Activated T-helper 1 cell treated with anti-CD3 and anti-CD28 coated beads, Interleukin-12 subunit alpha, Interleukin-12 subunit beta, Interleukin-2, Interleukin-4 antibody, amounts not matched to agents 30 ng/mL and 10 ng/mL and 1 ng/mL, durations not matched to agents 14 hours and 24 hours and 36 hours (primary cell): ENCODE measurements around the gene RNF7. TPM values are rescaled to one million over a fixed set of nuclear protein-coding genes. Genes with fewer than 3 reads are reported as not detected.
A peak's percentile ranks its signal among the peaks of the same experiment; 100 is the strongest.
"Not testable (repeated sequence)": the region's sequence is repeated elsewhere in the genome, so short reads cannot be mapped to it uniquely, and the experiment has no call there.

Experiments
- DNase-seq: peaks from one replicate; pipeline ENCODE4 v3.0.0; 2021; ENCODE audit warnings: low spot score
- H3K27ac Mint-ChIP-seq: one replicate; pipeline ENCODE4 v1.8.0; 2021; ENCODE audit warnings: mild to moderate bottlenecking, mixed read lengths
- H3K27me3 Mint-ChIP-seq: one replicate; pipeline ENCODE4 v1.8.0; 2022; ENCODE audit warnings: mild to moderate bottlenecking, moderate library complexity, mixed read lengths; ENCODE audit not compliant: insufficient read depth
- H3K36me3 Mint-ChIP-seq: one replicate; pipeline ENCODE4 v1.8.0; 2021; ENCODE audit warnings: low read depth, mixed read lengths
- H3K4me1 Mint-ChIP-seq: one replicate; pipeline ENCODE4 v1.8.0; 2021; ENCODE audit warnings: low read depth, mixed read lengths
- H3K4me3 Mint-ChIP-seq: one replicate; pipeline ENCODE4 v1.8.0; 2021; ENCODE audit warnings: mild to moderate bottlenecking, moderate library complexity, mixed read lengths
- H3K9me3 Mint-ChIP-seq: one replicate; pipeline ENCODE4 v1.8.0; 2021; ENCODE audit warnings: mixed read lengths
- intact Hi-C: fragments of 100-400 bp; cut with micrococcal nuclease; formaldehyde crosslinking; loops from one replicate; pipeline ENCODE4 v1.15.1; 2024
- total RNA-seq: library from RNA; stranded (reverse); gene quantifications from 2 replicates; pipeline ENCODE4 v1.2.3, GENCODE V29; 2022

The RNF7 gene
- total RNA-seq, 1 donor from 2014 or later = 70.9 TPM

DNA sequence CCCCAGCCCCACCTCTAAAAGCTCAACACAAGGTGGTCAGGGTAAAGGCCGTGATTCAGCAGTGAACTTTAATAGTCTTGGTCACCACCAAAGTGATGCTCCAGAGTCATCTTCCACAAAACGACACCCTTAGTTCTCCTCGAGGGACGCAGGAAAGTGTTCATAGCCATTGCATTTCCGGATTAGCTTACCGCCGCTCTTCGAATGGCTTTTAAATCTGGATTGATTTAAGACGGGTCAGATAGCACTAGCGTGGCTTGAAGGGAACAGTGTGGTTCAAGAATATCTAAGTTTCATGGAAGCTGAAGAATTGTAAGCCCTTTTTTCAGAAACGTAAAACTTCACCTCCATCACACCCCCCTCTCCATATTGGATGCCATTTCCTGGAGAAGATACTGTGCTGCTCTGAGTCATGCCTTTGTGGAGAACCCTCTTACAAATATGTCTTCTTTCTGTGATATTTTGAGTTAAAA, 829 bp downstream of the RNF7 start:
- intact Hi-C loops = loop anchor here (1.0 to 10.0 kb wide), 18 partner anchors 57 to 1266 kb away; partner anchors contain the start of genes GK5, PLS1, SLC25A36 and TFDP2
- H3K4me1 Mint-ChIP-seq = peaks cover 31% of the 10 kb centered on the region
- DNase-seq = no peak
- no peaks in the 10 kb centered on the region for H3K27me3 Mint-ChIP-seq
- H3K27ac Mint-ChIP-seq = peak overlapping the region; percentile 99
- H3K4me3 Mint-ChIP-seq = peak overlapping the region; percentile 100
- H3K36me3 Mint-ChIP-seq = peaks cover 10% of the 10 kb centered on the region
- no peaks in the 10 kb centered on the region for H3K9me3 Mint-ChIP-seq

GRCh38 chr3:141739731-141740130, 1.6 kb downstream of the RNF7 start:
- Mint-ChIP-seq H3K27ac (peak overlapping the region; percentile 44), H3K36me3 (peaks cover 16% of the 10 kb centered on the region), H3K9me3 (no peaks in the 10 kb centered on the region), H3K27me3 (no peaks in the 10 kb centered on the region), H3K4me3 (peak overlapping the region; percentile 100), H3K4me1 (peaks cover 39% of the 10 kb centered on the region)
- no peak for DNase-seq
- intact Hi-C loops = loop anchor here (1.0 to 10.0 kb wide), 9 partner anchors 165 to 1265 kb away; partner anchors contain the start of genes GK5, SLC25A36, TFDP2 and TRPC1

- Mint-ChIP-seq H3K27ac (no peak overlapping the region), H3K4me1 (peaks cover 39% of the 10 kb centered on the region), H3K9me3 (no peaks in the 10 kb centered on the region), H3K36me3 (peaks cover 18% of the 10 kb centered on the region), H3K27me3 (no peaks in the 10 kb centered on the region), H3K4me3 (peak overlapping the region; percentile 100)
- DNase-seq = no peak
- intact Hi-C loops = no loop called here
These were observed 2.3 kb downstream of the RNF7 start for GRCh38 chr3:141740349-141740748.

GRCh38 chr3:141743305-141743704, 5.2 kb downstream of the RNF7 start:
- no peak overlapping the region for H3K27ac Mint-ChIP-seq

DNA sequence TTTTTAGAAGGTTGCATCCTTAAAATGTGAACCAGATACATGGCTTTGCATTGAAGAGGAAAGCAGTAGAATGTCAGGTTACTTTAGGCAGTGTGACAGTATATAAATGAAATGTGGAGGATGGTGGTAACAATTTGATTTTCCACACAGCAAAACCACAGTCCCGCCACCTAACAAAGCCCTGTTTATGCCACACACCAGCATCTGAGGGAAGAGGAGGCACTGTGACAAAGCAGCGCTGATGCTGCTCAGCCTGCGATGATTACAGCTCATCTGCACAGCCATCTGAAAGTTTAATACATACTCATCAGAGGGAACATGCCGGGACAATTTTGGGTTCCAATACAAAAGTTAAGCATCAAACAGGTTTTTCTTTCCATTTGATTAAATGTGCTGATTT, 8.9 kb downstream of the RNF7 start:
- intact Hi-C loops = no loop called here

More at GRCh38 chr3:141743305-141743704, 5.2 kb downstream of the RNF7 start:
- Mint-ChIP-seq H3K9me3 (no peaks in the 10 kb centered on the region), H3K4me1 (peaks cover 34% of the 10 kb centered on the region), H3K27me3 (no peaks in the 10 kb centered on the region), H3K4me3 (no peak overlapping the region), H3K36me3 (peaks cover 25% of the 10 kb centered on the region)
- no peak for DNase-seq
- intact Hi-C loops = no loop called here

GRCh38 chr3:141753399-141753798, 15.3 kb downstream of the RNF7 start:
- Mint-ChIP-seq H3K4me3 (no peak overlapping the region), H3K27ac (no peak overlapping the region), H3K9me3 (no peaks in the 10 kb centered on the region), H3K27me3 (no peaks in the 10 kb centered on the region), H3K4me1 (no peaks in the 10 kb centered on the region), H3K36me3 (peaks cover 7% of the 10 kb centered on the region)
- no peak for DNase-seq
- intact Hi-C loops = no loop called here

More for the DNA sequence above, 8.9 kb downstream of the RNF7 start:
- H3K36me3 Mint-ChIP-seq = peaks cover 29% of the 10 kb centered on the region
- H3K27me3 Mint-ChIP-seq = no peaks in the 10 kb centered on the region
- H3K27ac Mint-ChIP-seq = no peak overlapping the region
- no peaks in the 10 kb centered on the region for H3K9me3 Mint-ChIP-seq
- no peak overlapping the region for H3K4me3 Mint-ChIP-seq
- H3K4me1 Mint-ChIP-seq = peaks cover 13% of the 10 kb centered on the region
- no peak for DNase-seq

GRCh38 chr3:141754032-141754431, 15.9 kb downstream of the RNF7 start:
- H3K36me3 Mint-ChIP-seq = peaks cover 5% of the 10 kb centered on the region
- intact Hi-C loops = no loop called here
- no peak overlapping the region for H3K4me3 Mint-ChIP-seq
- H3K4me1 Mint-ChIP-seq = no peaks in the 10 kb centered on the region
- no peaks in the 10 kb centered on the region for H3K27me3 Mint-ChIP-seq
- no peaks in the 10 kb centered on the region for H3K9me3 Mint-ChIP-seq
- no peak for DNase-seq
- H3K27ac Mint-ChIP-seq = no peak overlapping the region

DNA sequence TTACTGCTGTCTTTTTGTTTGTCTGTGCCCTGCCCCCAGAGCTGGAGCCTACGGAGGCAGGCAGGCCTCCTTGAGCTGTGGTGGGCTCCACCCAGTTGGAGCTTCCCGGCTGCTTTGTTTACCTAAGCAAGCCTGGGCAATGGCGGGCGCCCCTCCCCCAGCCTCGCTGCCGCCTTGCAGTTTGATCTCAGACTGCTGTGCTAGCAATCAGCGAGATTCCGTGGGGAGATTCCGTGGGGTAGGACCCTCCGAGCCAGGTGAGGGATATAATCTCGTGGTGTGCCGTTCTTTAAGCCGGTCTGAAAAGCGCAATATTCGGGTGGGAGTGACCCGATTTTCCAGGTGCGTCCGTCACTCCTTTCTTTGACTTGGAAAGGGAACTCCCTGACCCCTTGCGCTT, 24.5 kb downstream of the RNF7 start:
- H3K36me3 Mint-ChIP-seq, DNase-seq, H3K27me3 Mint-ChIP-seq, H3K27ac Mint-ChIP-seq, H3K9me3 Mint-ChIP-seq, H3K4me3 Mint-ChIP-seq, intact Hi-C loops: not testable (repeated sequence)
- peaks cover 10% of the 10 kb centered on the region for H3K4me1 Mint-ChIP-seq

- intact Hi-C loops = no loop called here
- Mint-ChIP-seq H3K4me1 (peaks cover 10% of the 10 kb centered on the region), H3K4me3 (no peak within 1 kb of the TSS), H3K27me3 (peaks cover 2% of the 10 kb centered on the region), H3K36me3 (peaks cover 2% of the 10 kb centered on the region), H3K27ac (no peak within 1 kb of the TSS), H3K9me3 (no peaks in the 10 kb centered on the region)
- DNase-seq = no peak
These were observed 25.1 kb downstream of the RNF7 start, which contains the start of gene GRK7 for GRCh38 chr3:141763088-141763750. TSS of gene GRK7 (plus strand) at chr3:141763408. CDS start at chr3:141778285, 14,877 bp downstream.

GRCh38 chr3:141764045-141764444, 25.9 kb downstream of the RNF7 start:
- no peaks in the 10 kb centered on the region for H3K9me3 Mint-ChIP-seq
- no peak overlapping the region for H3K4me3 Mint-ChIP-seq
- DNase-seq = no peak
- intact Hi-C loops = no loop called here
- H3K27me3 Mint-ChIP-seq = peaks cover 6% of the 10 kb centered on the region
- no peak overlapping the region for H3K27ac Mint-ChIP-seq
- H3K36me3 Mint-ChIP-seq = peaks cover 2% of the 10 kb centered on the region
- H3K4me1 Mint-ChIP-seq = peaks cover 10% of the 10 kb centered on the region

- H3K27me3 Mint-ChIP-seq = peaks cover 7% of the 10 kb centered on the region
- H3K4me1 Mint-ChIP-seq = peaks cover 10% of the 10 kb centered on the region
- H3K36me3 Mint-ChIP-seq = peaks cover 2% of the 10 kb centered on the region
- no peak overlapping the region for H3K27ac Mint-ChIP-seq
- H3K9me3 Mint-ChIP-seq = no peaks in the 10 kb centered on the region
- intact Hi-C loops = no loop called here
- DNase-seq = no peak
- no peak overlapping the region for H3K4me3 Mint-ChIP-seq
These were observed 26.4 kb downstream of the RNF7 start for GRCh38 chr3:141764465-141764864.

DNA sequence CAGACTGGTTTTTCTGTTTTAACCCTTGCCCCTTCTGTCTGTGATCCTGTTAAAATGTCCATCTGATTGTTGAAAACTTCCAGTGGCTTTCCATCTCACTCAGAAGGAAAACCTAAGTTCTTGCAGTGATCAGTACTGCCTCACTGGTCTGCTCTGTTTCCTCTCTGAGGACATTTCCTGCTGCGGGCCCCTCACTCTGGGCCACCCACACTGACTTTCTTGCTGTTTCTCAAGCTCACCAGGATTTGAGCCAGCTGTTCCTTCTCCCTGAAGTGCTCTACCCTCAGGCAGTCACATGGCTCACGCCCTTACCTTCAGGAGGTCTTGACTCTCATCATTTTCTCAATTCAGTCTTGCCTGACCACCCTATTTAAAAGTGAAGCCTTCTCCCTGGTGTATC, 26.9 kb downstream of the RNF7 start:
- peaks cover 10% of the 10 kb centered on the region for H3K4me1 Mint-ChIP-seq

GRCh38 chr3:141767066-141767465, 29.0 kb downstream of the RNF7 start:
- peaks cover 2% of the 10 kb centered on the region for H3K36me3 Mint-ChIP-seq
- intact Hi-C loops = no loop called here

More for the DNA sequence above, 26.9 kb downstream of the RNF7 start:
- no peaks in the 10 kb centered on the region for H3K9me3 Mint-ChIP-seq
- H3K27me3 Mint-ChIP-seq = peaks cover 7% of the 10 kb centered on the region
- H3K36me3 Mint-ChIP-seq = peaks cover 2% of the 10 kb centered on the region
- H3K4me3 Mint-ChIP-seq = no peak overlapping the region
- no peak overlapping the region for H3K27ac Mint-ChIP-seq
- intact Hi-C loops = no loop called here
- no peak for DNase-seq

More at GRCh38 chr3:141767066-141767465, 29.0 kb downstream of the RNF7 start:
- peaks cover 10% of the 10 kb centered on the region for H3K4me1 Mint-ChIP-seq
- H3K27me3 Mint-ChIP-seq = peaks cover 13% of the 10 kb centered on the region
- DNase-seq = no peak
- H3K9me3 Mint-ChIP-seq = no peaks in the 10 kb centered on the region
- H3K27ac Mint-ChIP-seq = no peak overlapping the region
- H3K4me3 Mint-ChIP-seq = no peak overlapping the region
